Muscle layer of colon (tissue), 2 donors: ENCODE data around the gene SYNE2.

Source experiments
- H3K27ac ChIP-seq: one replicate; pipeline ENCODE4 v1.7.0; 2013; ENCODE audit warnings: low read depth, mild to moderate bottlenecking, low read length, moderate library complexity
- H3K27me3 ChIP-seq, 2 donors: one replicate each; pipeline ENCODE4 v1.7.0; 2013; ENCODE audit warnings: low read length in 2 of 2, mild to moderate bottlenecking in 2 of 2; ENCODE audit not compliant: insufficient read depth in 2 of 2, control insufficient read depth in 1 of 2
- H3K36me3 ChIP-seq: one replicate; pipeline ENCODE4 v1.7.0; 2013; ENCODE audit warnings: mild to moderate bottlenecking, low read length; ENCODE audit not compliant: insufficient read depth
- H3K4me1 ChIP-seq: one replicate; pipeline ENCODE4 v1.7.0; 2013; ENCODE audit warnings: mild to moderate bottlenecking, low read length; ENCODE audit not compliant: insufficient read depth
- H3K4me3 ChIP-seq, 2 donors: one replicate each; pipeline ENCODE4 v1.7.0; 2013; ENCODE audit warnings: low read length in 2 of 2, low read depth in 1 of 2, mild to moderate bottlenecking in 1 of 2, moderate library complexity in 1 of 2
- H3K9ac ChIP-seq: one replicate; pipeline ENCODE4 v1.7.0; 2013; ENCODE audit warnings: low read length
- H3K9me3 ChIP-seq: one replicate; pipeline ENCODE4 v1.7.0; 2013; ENCODE audit warnings: mild to moderate bottlenecking, low read length
- donor health status: abdominal sarcoma.
- donor health status: Adenocarcinoma of cecum.

Gene SYNE2

DNA sequence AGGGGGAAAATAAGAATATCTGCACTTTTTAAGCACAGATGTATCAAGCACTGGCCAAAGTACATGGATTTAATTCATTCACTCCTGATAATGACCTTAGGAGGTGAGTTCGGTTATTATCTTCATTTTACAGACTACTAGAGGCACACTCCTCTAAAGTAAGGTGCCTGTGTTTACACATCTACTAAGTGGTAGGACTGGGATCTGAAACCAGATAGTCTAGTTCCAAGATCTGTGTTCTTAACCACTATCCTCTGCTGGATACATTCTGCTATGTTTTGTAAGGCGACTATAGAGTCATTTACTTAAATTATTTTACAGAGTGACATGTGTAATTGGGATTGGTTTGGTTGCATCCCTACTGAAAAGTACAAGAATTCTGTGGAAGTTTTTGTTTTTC lies 266.1 kb downstream of the SYNE2 start:
- Histone ChIP-seq H3K9ac (no peak overlapping the region), H3K9me3 (no peaks in the 10 kb centered on the region), H3K36me3 (no peaks in the 10 kb centered on the region), H3K4me1 (no peaks in the 10 kb centered on the region), H3K27me3 (no peaks in the 10 kb centered on the region), H3K27ac (no peak overlapping the region), H3K4me3 (no peak overlapping the region)

DNA sequence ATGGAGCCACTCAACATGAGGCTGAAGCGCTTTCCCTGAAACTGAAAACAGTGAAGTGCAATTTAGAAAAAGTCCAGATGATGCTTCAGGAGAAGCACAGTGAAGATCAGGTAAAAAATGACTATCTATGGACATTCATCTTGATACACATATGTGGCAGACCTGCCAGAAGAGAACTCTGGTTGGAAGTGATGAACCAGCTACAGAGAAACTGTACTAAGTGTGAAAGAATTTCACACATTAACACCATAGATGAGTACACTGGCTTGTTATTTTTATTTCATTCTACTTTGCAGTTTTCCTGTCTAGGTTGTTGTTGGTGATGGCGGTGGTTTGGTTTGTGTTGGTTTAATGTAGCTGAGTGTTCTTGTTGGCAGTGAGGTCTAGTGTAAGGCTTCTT lies 266.7 kb downstream of the SYNE2 start:
- Histone ChIP-seq H3K27ac (no peak overlapping the region), H3K36me3 (no peaks in the 10 kb centered on the region), H3K27me3 (no peaks in the 10 kb centered on the region), H3K9me3 (no peaks in the 10 kb centered on the region), H3K9ac (no peak overlapping the region), H3K4me1 (no peaks in the 10 kb centered on the region), H3K4me3 (no peak overlapping the region)

DNA sequence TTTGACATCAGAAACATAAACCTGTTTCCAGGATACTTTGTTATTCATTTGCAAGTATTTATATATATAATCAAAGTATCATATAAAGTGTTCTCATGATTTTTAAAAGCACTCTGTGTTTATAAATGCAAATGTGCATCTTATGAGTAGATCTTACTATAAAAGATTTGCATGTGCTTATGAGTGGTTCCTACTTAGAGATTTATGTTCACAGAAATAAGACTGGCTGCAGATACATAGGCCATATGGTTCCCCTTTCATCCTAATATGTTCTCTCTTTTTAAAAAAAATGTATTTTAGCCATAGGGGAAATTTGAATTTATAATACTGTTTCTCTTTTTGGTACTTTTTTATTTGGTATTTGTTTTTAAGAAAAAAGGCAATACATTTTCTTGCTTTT lies 267.2 kb downstream of the SYNE2 start:
- no peaks in the 10 kb centered on the region for H3K9me3 ChIP-seq
- no peaks in the 10 kb centered on the region for H3K27me3 ChIP-seq
- no peaks in the 10 kb centered on the region for H3K4me1 ChIP-seq
- no peak overlapping the region for H3K9ac ChIP-seq
- H3K4me3 ChIP-seq = no peak overlapping the region
- no peak overlapping the region for H3K27ac ChIP-seq
- peaks cover under 1% of the 10 kb centered on the region for H3K36me3 ChIP-seq

DNA sequence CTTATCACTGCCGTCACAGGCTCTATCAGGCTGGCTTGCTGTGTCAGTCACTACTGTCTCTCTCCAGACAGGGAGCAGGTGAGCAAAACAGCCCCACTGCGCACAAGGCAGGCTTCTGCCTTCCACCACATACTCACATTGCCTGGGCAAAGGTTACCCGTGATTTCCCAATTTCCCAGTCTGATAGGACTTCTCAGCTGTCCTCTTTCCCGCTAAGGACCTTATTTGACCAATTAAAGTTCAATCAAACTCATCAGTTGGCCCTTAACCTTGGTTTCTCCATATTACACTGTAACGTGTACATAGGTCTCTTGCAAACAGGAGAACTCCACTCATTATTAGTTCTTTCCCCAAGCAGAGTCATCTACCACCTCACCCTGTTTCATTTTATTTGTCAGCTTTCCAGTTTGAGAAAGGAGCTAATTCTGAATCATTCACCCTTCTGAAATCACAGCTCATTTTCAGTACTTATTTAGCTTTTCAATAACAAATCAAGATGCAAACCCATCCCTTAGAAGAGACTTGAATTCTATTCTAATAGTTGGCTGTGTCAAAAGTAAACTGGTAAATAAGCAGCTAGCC lies 270.5 kb downstream of the SYNE2 start:
- peaks cover 23% of the 10 kb centered on the region for H3K36me3 ChIP-seq
- H3K27me3 ChIP-seq = no peaks in the 10 kb centered on the region

DNA sequence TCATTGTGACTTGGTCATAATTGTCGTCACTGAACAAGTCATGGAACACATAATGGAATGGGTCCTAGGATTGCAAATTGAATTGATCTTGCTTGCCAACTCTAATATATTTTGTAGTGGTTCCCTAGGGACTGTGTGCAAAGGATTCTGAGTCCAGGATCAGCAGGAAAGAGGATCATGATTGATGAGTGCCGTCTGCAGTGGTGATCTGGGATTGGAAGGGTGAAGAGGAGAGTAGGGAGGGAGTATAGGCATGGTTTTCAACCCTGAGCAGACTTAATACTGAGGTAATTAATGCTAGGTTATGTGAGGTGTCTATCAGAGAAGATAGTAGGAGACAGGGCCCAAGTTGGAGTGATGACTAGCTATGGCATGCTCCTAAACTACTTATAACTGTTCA lies 272.5 kb downstream of the SYNE2 start:
- Histone ChIP-seq H3K4me1 (no peaks in the 10 kb centered on the region), H3K27ac (no peak overlapping the region), H3K9me3 (no peaks in the 10 kb centered on the region), H3K9ac (no peak overlapping the region), H3K36me3 (peaks cover 30% of the 10 kb centered on the region), H3K4me3 (no peak overlapping the region), H3K27me3 (no peaks in the 10 kb centered on the region)

More for the DNA sequence above, 270.5 kb downstream of the SYNE2 start:
- no peak overlapping the region for H3K27ac ChIP-seq
- H3K4me1 ChIP-seq = no peaks in the 10 kb centered on the region
- H3K4me3 ChIP-seq = no peak overlapping the region
- no peaks in the 10 kb centered on the region for H3K9me3 ChIP-seq
- H3K9ac ChIP-seq = no peak overlapping the region

DNA sequence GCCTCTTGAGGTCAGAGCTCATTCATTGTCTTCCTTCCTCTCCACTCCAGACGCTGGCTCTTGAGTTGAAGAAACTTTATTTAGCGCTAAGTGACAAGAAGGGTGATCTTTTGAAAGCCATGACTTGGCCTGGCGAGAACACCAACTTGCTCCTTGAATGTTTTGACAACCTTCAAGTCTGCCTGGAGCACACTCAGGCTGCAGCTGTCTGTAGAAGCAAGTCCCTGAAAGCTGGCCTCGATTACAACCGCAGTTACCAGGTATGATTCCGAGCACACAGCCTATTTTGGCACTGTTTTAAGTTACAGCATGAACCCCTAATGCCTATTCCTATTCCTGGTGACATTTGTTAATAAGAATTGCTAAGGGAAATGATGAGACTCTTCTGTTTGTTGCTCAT lies 273.7 kb downstream of the SYNE2 start:
- H3K4me1 ChIP-seq = no peaks in the 10 kb centered on the region
- H3K9ac ChIP-seq = no peak overlapping the region
- H3K27ac ChIP-seq = no peak overlapping the region
- H3K9me3 ChIP-seq = no peaks in the 10 kb centered on the region
- no peak overlapping the region for H3K4me3 ChIP-seq
- H3K27me3 ChIP-seq = no peaks in the 10 kb centered on the region
- peaks cover 30% of the 10 kb centered on the region for H3K36me3 ChIP-seq

DNA sequence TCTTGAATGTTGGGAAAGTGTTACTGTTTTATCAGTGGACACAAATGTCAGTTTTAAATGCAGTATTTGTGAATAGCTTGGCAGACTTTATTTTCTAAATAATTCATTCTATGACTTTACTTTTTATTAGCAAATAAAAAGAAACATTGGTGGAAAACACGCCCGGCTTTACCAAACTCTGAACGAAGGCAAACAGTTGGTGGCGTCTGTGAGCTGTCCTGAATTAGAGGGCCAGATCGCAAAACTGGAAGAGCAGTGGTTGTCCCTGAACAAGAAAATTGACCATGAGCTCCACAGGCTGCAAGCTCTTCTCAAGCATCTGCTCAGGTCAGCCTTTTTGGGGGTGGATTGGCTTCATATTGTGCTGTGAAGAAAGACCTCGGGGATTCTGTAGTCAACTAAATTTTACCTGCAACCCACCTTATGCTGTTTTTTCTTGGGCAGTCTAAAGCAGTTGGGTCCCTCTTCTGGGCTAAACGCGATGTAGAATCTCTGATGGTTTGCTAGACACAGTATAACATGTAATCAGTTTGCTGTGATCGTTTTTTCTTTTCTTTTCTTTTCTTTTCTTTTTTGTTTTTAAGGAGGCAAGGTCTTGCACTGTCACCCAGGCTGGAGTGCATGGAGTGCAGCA lies 285.0 kb downstream of the SYNE2 start:
- Histone ChIP-seq H3K27ac (no peak overlapping the region), H3K36me3 (peaks cover 45% of the 10 kb centered on the region), H3K27me3 (no peaks in the 10 kb centered on the region), H3K4me1 (no peaks in the 10 kb centered on the region), H3K9me3 (no peaks in the 10 kb centered on the region), H3K4me3 (no peak overlapping the region), H3K9ac (no peak overlapping the region)

DNA sequence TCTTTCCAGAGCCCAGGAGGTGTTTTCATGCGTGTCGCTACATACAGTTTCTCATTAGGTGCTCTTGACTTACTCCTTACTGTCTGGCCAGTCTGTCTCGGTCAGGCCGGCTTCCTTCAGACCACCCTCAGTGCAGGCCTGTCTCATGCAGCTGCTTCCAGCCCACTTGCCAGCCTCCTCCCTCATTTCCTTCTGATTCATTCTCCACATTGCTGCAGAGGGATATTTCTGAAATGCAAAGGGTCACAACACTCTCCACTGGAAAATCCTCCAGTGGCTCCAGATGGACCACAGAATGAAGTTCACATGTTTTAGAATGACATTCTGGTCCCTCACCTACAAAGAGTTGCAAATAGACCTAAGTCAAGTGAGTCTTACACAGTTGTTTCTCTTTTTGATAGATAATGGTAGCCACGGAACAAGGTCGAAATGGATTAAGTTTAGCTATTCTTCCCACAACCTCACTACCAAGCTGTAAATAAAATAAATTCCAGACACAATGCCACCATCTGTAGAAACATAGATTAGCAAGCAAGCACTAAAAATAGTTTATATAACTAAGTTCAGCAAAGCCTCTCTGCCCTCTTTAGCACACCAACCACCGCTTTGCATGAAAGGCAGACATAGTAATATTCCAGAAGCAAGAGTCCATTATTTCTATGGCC lies 294.5 kb downstream of the SYNE2 start:
- H3K4me1 ChIP-seq = no peaks in the 10 kb centered on the region
- no peak overlapping the region for H3K27ac ChIP-seq
- peaks cover 15% of the 10 kb centered on the region for H3K36me3 ChIP-seq
- no peak overlapping the region for H3K4me3 ChIP-seq
- H3K9me3 ChIP-seq = no peaks in the 10 kb centered on the region
- H3K27me3 ChIP-seq = no peaks in the 10 kb centered on the region
- H3K9ac ChIP-seq = no peak overlapping the region

DNA sequence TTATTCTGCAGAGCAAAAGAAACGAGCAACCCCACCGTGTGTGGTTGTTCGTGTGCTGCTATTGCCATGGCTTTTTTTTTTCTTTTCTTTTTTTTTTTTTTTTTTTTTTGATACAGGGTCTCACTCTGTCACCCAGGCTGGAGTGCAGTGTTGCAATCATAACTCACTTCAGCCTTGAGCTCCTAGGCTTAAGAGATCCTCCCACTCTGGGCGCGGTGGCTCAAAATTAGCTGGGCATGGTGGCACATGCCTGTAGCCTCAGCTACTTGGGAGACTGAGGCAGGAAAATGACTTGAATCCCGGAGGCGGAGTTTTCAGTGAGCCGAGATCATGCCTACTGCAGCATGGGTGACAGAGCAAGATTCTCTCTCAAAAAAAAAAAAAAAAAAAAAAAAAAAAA lies 297.1 kb downstream of the SYNE2 start:
- Histone ChIP-seq H3K9ac (no peak overlapping the region), H3K27ac (no peak overlapping the region), H3K36me3 (peaks cover 7% of the 10 kb centered on the region), H3K9me3 (no peaks in the 10 kb centered on the region), H3K27me3 (no peaks in the 10 kb centered on the region), H3K4me3 (no peak overlapping the region), H3K4me1 (no peaks in the 10 kb centered on the region)

DNA sequence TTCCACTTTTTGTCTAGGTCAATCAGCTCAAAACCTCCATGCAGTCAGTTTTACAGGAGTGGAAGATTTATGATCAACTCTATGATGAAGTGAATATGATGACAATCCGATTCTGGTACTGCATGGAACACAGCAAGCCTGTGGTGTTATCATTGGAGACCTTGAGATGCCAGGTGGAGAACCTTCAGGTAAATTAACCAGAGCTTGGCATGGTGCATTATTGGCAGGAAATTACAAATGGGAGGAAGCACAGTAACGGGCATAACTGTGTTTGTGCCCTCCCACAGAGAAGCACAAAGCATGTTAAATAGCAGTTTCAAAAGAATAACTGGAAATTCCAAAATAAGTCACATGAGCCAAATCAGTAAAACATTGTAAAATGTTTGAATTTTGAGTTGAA lies 305.8 kb downstream of the SYNE2 start:
- H3K9ac ChIP-seq = no peak overlapping the region
- no peak overlapping the region for H3K4me3 ChIP-seq
- H3K27ac ChIP-seq = no peak overlapping the region
- no peaks in the 10 kb centered on the region for H3K9me3 ChIP-seq
- peaks cover 6% of the 10 kb centered on the region for H3K36me3 ChIP-seq
- H3K27me3 ChIP-seq = no peaks in the 10 kb centered on the region
- no peaks in the 10 kb centered on the region for H3K4me1 ChIP-seq

DNA sequence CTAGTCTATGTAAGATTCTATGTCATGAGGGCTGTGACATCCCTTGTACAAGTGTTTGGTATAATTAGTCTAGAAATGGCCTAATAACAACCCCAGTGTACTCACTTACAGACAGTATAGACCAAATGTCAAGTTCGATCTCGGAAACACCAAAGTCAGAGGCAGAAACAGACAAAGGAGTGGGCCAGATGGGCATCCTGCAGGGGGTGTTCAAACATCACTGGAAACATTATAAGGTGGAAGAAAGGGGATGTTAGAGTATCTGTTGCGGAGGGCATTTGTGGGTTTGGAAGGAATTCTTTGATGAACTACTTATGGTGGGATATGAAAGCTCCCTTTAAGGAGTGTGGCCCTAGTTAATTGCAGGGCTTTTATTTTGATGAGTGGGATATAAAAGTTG lies 306.8 kb downstream of the SYNE2 start:
- Histone ChIP-seq H3K36me3 (peaks cover 6% of the 10 kb centered on the region), H3K9me3 (no peaks in the 10 kb centered on the region), H3K4me1 (no peaks in the 10 kb centered on the region), H3K27ac (no peak overlapping the region), H3K4me3 (no peak overlapping the region), H3K9ac (no peak overlapping the region), H3K27me3 (no peaks in the 10 kb centered on the region)

DNA sequence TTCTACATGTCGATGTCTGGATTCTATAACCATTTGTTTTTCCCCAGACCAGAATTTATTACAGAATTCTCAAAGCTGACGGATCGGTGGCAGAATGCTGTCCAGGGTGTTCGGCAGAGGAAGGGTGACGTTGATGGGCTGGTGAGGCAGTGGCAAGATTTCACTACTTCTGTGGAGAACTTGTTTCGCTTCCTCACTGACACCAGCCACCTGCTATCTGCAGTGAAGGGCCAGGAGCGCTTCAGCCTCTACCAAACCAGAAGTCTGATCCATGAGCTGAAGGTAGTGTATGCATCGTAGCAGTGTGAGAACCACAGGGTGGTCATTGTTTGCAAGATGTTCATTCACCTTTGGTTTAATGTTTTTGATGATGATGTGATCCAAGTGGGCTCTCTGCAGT lies 317.4 kb downstream of the SYNE2 start:
- H3K36me3 ChIP-seq = peaks cover 28% of the 10 kb centered on the region
- H3K4me1 ChIP-seq = no peaks in the 10 kb centered on the region
- H3K27me3 ChIP-seq = no peaks in the 10 kb centered on the region
- H3K9me3 ChIP-seq = no peaks in the 10 kb centered on the region
- no peak overlapping the region for H3K27ac ChIP-seq
- H3K4me3 ChIP-seq = no peak overlapping the region
- H3K9ac ChIP-seq = no peak overlapping the region
